PC-9 (cell line): ENCODE results near the gene EXOC2. TPM values are rescaled to one million over a fixed set of nuclear protein-coding genes. Genes with fewer than 3 reads are reported as not detected.
"Not testable (repeated sequence)": the region's sequence is repeated elsewhere in the genome, so short reads cannot be mapped to it uniquely, and the experiment has no call there.

Experiments
- BruUV-seq: library from RNA; stranded (reverse); fragments of 400-500 nt; replicated peaks from 2 replicates; lab custom pipeline; 2021; lab: Mats Ljungman, UMichigan
- CTCF ChIA-PET: fragments of 300-600 bp; sonication (Branson Sonifier 250); formaldehyde crosslinking; loops from one replicate; lab custom pipeline; 2022; ENCODE audit warnings: antibody characterized with exemption; lab: Charles Lee
- POLR2A ChIA-PET: fragments of 300-600 bp; sonication (Branson Sonifier 250); formaldehyde crosslinking; loops from one replicate; lab custom pipeline; 2022; ENCODE audit warnings: antibody characterized with exemption; ENCODE audit not compliant: unreplicated experiment; lab: Charles Lee
- DNase-seq, 2 experiments: peaks; one replicate each; pipeline versions ENCODE4 v3.0.0 to v3.0.0-alpha.2; 2015 to 2022; ENCODE audit warnings: mixed read lengths in 1 of 2
- H2AFZ ChIP-seq: fragments of 200-600 bp; sonication (generic); 2 replicates; pipeline ENCODE4 v1.8.1; 2017; ENCODE audit warnings: antibody characterized with exemption
- H3F3A ChIP-seq: fragments of 200-600 bp; sonication (generic); 2 replicates; pipeline ENCODE4 v1.8.1; 2017; ENCODE audit warnings: antibody characterized with exemption, mild to moderate bottlenecking, low read depth; ENCODE audit not compliant: insufficient read depth
- H3K27ac ChIP-seq: fragments of 200-600 bp; sonication (generic); 2 replicates; pipeline ENCODE4 v1.6.1; 2016; ENCODE audit warnings: mixed run types
- H3K27me3 ChIP-seq: fragments of 200-600 bp; sonication (generic); 2 replicates; pipeline ENCODE4 v1.6.1; 2016; ENCODE audit warnings: low read depth, mixed run types; ENCODE audit not compliant: insufficient read depth
- H3K36me3 ChIP-seq: fragments of 200-600 bp; sonication (generic); 2 replicates; pipeline ENCODE4 v1.6.1; 2016; ENCODE audit warnings: low read depth, mixed run types
- H3K4me1 ChIP-seq: fragments of 200-600 bp; sonication (generic); replicated peaks from 2 replicates; pipeline ENCODE4 v1.6.1; 2016; ENCODE audit warnings: mixed run types; ENCODE audit not compliant: insufficient read depth
- H3K4me2 ChIP-seq: fragments of 200-600 bp; sonication (generic); 2 replicates; pipeline ENCODE4 v1.6.1; 2017; ENCODE audit warnings: mixed run types
- H3K4me3 ChIP-seq: fragments of 200-600 bp; sonication (generic); 2 replicates; pipeline ENCODE4 v1.6.1; 2016; ENCODE audit warnings: mixed run types
- H3K79me2 ChIP-seq: fragments of 200-600 bp; sonication (generic); 2 replicates; pipeline ENCODE4 v1.6.1; 2017; ENCODE audit warnings: low read depth, mixed run types
- H3K9me2 ChIP-seq: fragments of 200-600 bp; sonication (generic); 2 replicates; pipeline ENCODE4 v1.8.1; 2017; ENCODE audit warnings: mild to moderate bottlenecking; ENCODE audit not compliant: insufficient read depth
- H3K9me3 ChIP-seq: fragments of 200-600 bp; sonication (generic); 2 replicates; pipeline ENCODE4 v1.8.1; 2016; ENCODE audit warnings: low read depth; ENCODE audit not compliant: insufficient read depth
- H4K20me1 ChIP-seq: fragments of 200-600 bp; sonication (generic); 2 replicates; pipeline ENCODE4 v1.8.1; 2017; ENCODE audit not compliant: insufficient read depth
- CTCF ChIP-seq: fragments of 200-600 bp; sonication (generic); conservative IDR thresholded peaks from 2 replicates; pipeline ENCODE4 v1.6.1; 2017; ENCODE audit warnings: mixed run types, antibody characterized with exemption, mild to moderate bottlenecking, moderate library complexity
- EZH2 ChIP-seq: fragments of 200-600 bp; sonication (generic); IDR thresholded peaks from 2 replicates; pipeline ENCODE4 v1.8.0; 2017; ENCODE audit warnings: antibody characterized with exemption, low read depth
- intact Hi-C: fragments of 100-400 bp; cut with micrococcal nuclease; formaldehyde crosslinking; loops from one replicate; pipeline ENCODE4 v1.10.0; 2022; ENCODE audit not compliant: unreplicated experiment
- total RNA-seq: library from RNA; stranded (reverse); gene quantifications from 2 replicates; pipeline ENCODE4 v1.2.3, GENCODE V29; 2021

Gene EXOC2
- total RNA-seq, 1 experiment from 2014 or later: 28.2 TPM

DNA sequence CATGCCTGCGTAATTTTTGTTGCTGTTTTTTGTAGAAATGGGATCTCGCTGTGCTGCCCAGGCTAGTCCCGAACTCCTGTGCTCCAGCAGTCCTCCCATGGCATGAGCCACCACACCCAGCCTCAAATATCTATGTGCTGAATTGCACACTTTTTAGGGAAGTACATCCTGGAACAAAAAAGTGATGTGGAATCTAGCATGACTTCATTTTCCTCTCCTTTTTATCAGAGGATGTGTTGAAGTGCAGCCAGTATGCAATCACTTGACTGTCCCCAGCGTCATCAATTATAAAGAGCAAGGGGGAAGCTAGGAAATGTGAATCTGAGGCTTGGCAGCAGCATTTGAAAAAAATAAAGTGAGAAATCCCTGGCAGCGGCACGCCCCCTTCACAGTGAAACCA, 6.4 kb upstream of the EXOC2 start:
- Histone ChIP-seq H2AFZ (no peak overlapping the region), H3K36me3 (no peaks in the 10 kb centered on the region), H3K4me2 (no peak overlapping the region), H3K9me3 (no peaks in the 10 kb centered on the region), H3K4me1 (no peaks in the 10 kb centered on the region), H3K4me3 (no peak overlapping the region), H3K27me3 (no peaks in the 10 kb centered on the region), H3F3A (no peaks in the 10 kb centered on the region), H4K20me1 (no peaks in the 10 kb centered on the region), H3K27ac (no peak overlapping the region), H3K9me2 (no peaks in the 10 kb centered on the region), H3K79me2 (no peaks in the 10 kb centered on the region)
- POLR2A ChIA-PET: no interaction called here
- no TSS peak for BruUV-seq
- TF ChIP-seq CTCF (no peak), EZH2 (no peak)
- intact Hi-C loops: no loop called here
- CTCF ChIA-PET: no interaction called here
- DNase-seq: no peak

DNA sequence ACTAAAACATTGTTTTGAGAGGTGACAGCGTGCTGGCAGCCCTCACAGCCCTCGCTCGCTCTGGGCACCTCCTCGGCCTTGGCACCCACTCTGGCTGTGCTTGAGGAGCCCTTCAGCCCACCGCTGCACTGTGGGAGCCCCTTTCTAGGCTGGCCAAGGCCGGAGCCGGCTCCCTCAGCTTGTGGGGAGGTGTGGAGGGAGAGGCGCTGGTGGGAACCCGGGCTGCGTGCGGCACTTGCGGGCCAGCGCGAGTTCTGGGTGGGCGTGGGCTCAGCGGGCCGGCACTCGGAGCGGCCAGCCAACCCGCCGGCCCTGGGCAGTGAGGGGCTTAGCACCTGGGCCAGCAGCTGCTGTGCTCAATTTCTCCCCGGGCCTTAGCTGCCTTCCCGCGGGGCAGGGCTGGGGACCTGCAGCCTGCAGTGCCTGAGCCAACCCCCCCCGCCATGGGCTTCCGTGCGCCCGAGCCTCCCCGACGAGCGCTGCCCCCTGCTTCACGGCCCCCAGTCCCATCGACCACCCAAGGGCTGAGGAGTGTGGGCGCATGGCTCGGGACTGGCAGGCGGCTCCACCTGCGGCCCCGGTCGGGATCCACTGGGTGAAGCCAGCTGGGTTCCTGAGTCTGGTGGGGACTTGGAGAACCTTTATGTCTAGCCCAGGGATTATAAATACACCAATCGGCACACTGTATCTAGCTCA, 1.6 kb upstream of the EXOC2 start:
- H4K20me1 ChIP-seq, H3K4me3 ChIP-seq, H2AFZ ChIP-seq, H3K4me2 ChIP-seq, H3K4me1 ChIP-seq, BruUV-seq, H3K36me3 ChIP-seq, H3K27ac ChIP-seq, H3K9me3 ChIP-seq, H3K27me3 ChIP-seq, intact Hi-C loops, H3F3A ChIP-seq, H3K9me2 ChIP-seq, CTCF ChIA-PET, POLR2A ChIA-PET, DNase-seq: not testable (repeated sequence)
- peaks cover 29% of the 10 kb centered on the region for H3K79me2 ChIP-seq

DNA sequence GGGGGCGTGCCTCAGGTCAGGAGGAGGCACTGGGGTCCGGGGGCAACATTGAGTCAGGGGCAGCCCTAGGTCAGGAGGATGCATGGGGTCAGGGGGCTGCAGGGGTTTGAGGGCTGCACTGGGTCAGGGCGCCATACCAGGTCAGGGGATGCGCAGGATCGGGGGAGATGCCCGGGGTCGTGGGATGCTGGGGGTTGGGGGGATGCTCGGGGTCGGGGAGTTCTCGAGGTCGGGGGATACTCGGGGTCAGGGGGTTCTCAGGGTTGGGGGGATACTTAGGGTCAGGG, 727 bp upstream of the EXOC2 start:
- Histone ChIP-seq H3K4me3 (peak overlapping the region; percentile 80; the same call in 1 of the 2 replicates), H3K4me2 (peak overlapping the region; percentile 78), H3K27me3 (no peaks in the 10 kb centered on the region), H3F3A (no peaks in the 10 kb centered on the region), H3K9me3 (no peaks in the 10 kb centered on the region), H3K9me2 (no peaks in the 10 kb centered on the region), H4K20me1 (peaks cover 7% of the 10 kb centered on the region; the same call in 1 of the 2 replicates), H3K4me1 (peaks cover 6% of the 10 kb centered on the region; the same call in 1 of the 2 replicates), H3K36me3 (no peaks in the 10 kb centered on the region), H3K27ac (no peak overlapping the region), H2AFZ (no peak overlapping the region), H3K79me2 (peaks cover 34% of the 10 kb centered on the region)
- ChIA-PET POLR2A (no interaction called here), CTCF (no interaction called here)
- TF ChIP-seq EZH2 (no peak), CTCF (no peak)
- no TSS peak for BruUV-seq
- intact Hi-C loops: no loop called here
- no peak for DNase-seq
